ENCODE results near the gene CENPS. TPM values are rescaled to one million over a fixed set of nuclear protein-coding genes. Genes with fewer than 3 reads are reported as not detected.

Gene CENPS
- total and polyA plus RNA-seq, 2 donors (not counting 1 experiment from before 2014, with no cell fraction given) = 3.1 to 10.9 TPM

- DNase-seq (no peak), ATAC-seq (ENCODE audit: low read depth) (no peak)
- intact Hi-C loops (cut with micrococcal nuclease) = no loop called here
- no peak overlapping the region for H3K4me3 ChIP-seq (ENCODE audit: control extremely low read depth in 1 of 5, extremely low read depth in 1 of 5, insufficient read depth in 1 of 5, low read depth in 2 of 5, low read length in 4 of 5)
- no peaks in the 10 kb centered on the region for H4K20me1 ChIP-seq (ENCODE audit: control insufficient read depth, insufficient read depth, low read length, poor library complexity, severe bottlenecking)
- CTCF ChIA-PET = no interaction called here
- 100% methylated on average over 2 of the region's 7 CpGs for WGBS (ENCODE audit: insufficient coverage)
- Mint-ChIP-seq H3K4me1 (no peaks in the 10 kb centered on the region), H3K4me3 (no peak overlapping the region), H3K27me3 (no peaks in the 10 kb centered on the region), H3K9me3 (ENCODE audit: insufficient read depth) (no peaks in the 10 kb centered on the region), H3K27ac (no peak overlapping the region)
- no peak overlapping the region for H3K9ac ChIP-seq (ENCODE audit: low read length)
- no peak overlapping the region for H3K4me2 ChIP-seq (replicated peaks; ENCODE audit: low read depth, low read length, poor library complexity, severe bottlenecking)
- no peak for TF ChIP-seq EZH2 (IDR thresholded peaks at IDR 0.05; ENCODE audit: borderline replicate concordance, insufficient read depth, low read depth, low read length, poor library complexity, severe bottlenecking)
- no peak for TF ChIP-seq CTCF (IDR thresholded peaks at IDR 0.05)
- H3K36me3 ChIP-seq (replicated peaks in 1 of 2; ENCODE audit: control extremely low read depth in 1 of 2, control insufficient read depth in 1 of 2, extremely low read depth in 1 of 2, insufficient read depth in 2 of 2, low read length in 1 of 2) = peaks cover 0 to 7% of the 10 kb centered on the region in 2 experiments
- no peaks in the 10 kb centered on the region for H3K79me2 ChIP-seq (ENCODE audit: control insufficient read depth, insufficient read depth, low read length)
- H2AFZ ChIP-seq (ENCODE audit: insufficient read depth, low read depth, low read length, poor library complexity, severe bottlenecking) = no peak overlapping the region
- no peaks in the 10 kb centered on the region for H3K27me3 ChIP-seq (replicated peaks in 1 of 4; ENCODE audit: control extremely low read depth in 1 of 4, control insufficient read depth in 3 of 4, insufficient read depth in 4 of 4, low read length in 3 of 4)
- no peaks in the 10 kb centered on the region for H3K4me1 ChIP-seq (ENCODE audit: control insufficient read depth in 2 of 2, insufficient read depth in 2 of 2, low read length in 2 of 2)
- H3K9me3 ChIP-seq (ENCODE audit: control extremely low read depth in 1 of 3, control insufficient read depth in 2 of 3, insufficient read depth in 1 of 3, low read length in 2 of 3) = no peaks in the 10 kb centered on the region
- POLR2A ChIA-PET = no interaction called here
- no peak overlapping the region for H3K27ac ChIP-seq (ENCODE audit: low read length in 2 of 2)
These were observed 14.7 kb downstream of the CENPS start for GRCh38 chr1:10444795-10445397.

GRCh38 chr1:10446790-10447422 is 16.7 kb downstream of the CENPS start:
- Histone ChIP-seq H3K4me1 (ENCODE audit: control insufficient read depth in 2 of 2, insufficient read depth in 2 of 2, low read length in 2 of 2) (no peaks in the 10 kb centered on the region), H3K4me2 (replicated peaks; ENCODE audit: low read depth, low read length, poor library complexity, severe bottlenecking) (no peak overlapping the region), H3K27ac (ENCODE audit: low read length in 2 of 2) (no peak overlapping the region), H4K20me1 (ENCODE audit: control insufficient read depth, insufficient read depth, low read length, poor library complexity, severe bottlenecking) (no peaks in the 10 kb centered on the region), H2AFZ (ENCODE audit: insufficient read depth, low read depth, low read length, poor library complexity, severe bottlenecking) (no peak overlapping the region), H3K9ac (ENCODE audit: low read length) (no peak overlapping the region), H3K9me3 (ENCODE audit: control extremely low read depth in 1 of 3, control insufficient read depth in 2 of 3, insufficient read depth in 1 of 3, low read length in 2 of 3) (no peaks in the 10 kb centered on the region), H3K79me2 (ENCODE audit: control insufficient read depth, insufficient read depth, low read length) (no peaks in the 10 kb centered on the region), H3K27me3 (replicated peaks in 1 of 4; ENCODE audit: control extremely low read depth in 1 of 4, control insufficient read depth in 3 of 4, insufficient read depth in 4 of 4, low read length in 3 of 4) (no peaks in the 10 kb centered on the region), H3K36me3 (replicated peaks in 1 of 2; ENCODE audit: control extremely low read depth in 1 of 2, control insufficient read depth in 1 of 2, extremely low read depth in 1 of 2, insufficient read depth in 2 of 2, low read length in 1 of 2) (peaks cover 0 to 5% of the 10 kb centered on the region in 2 experiments), H3K4me3 (ENCODE audit: control extremely low read depth in 1 of 5, extremely low read depth in 1 of 5, insufficient read depth in 1 of 5, low read depth in 2 of 5, low read length in 4 of 5) (no peak overlapping the region)
- Mint-ChIP-seq H3K27me3 (no peaks in the 10 kb centered on the region), H3K4me1 (no peaks in the 10 kb centered on the region), H3K4me3 (no peak overlapping the region), H3K27ac (no peak overlapping the region), H3K9me3 (ENCODE audit: insufficient read depth) (no peaks in the 10 kb centered on the region)
- DNase-seq (no peak), ATAC-seq (ENCODE audit: low read depth) (no peak)
- WGBS (ENCODE audit: insufficient coverage) = 96% methylated on average over 6 of the region's 7 CpGs
- CTCF ChIA-PET = interaction anchor here (0.7 kb wide), 1 partner anchor 222 kb away, joined by 3 read pairs; no protein-coding TSS in a partner anchor
- POLR2A ChIA-PET = no interaction called here
- intact Hi-C loops (cut with micrococcal nuclease) = no loop called here
- no peak for TF ChIP-seq CTCF (IDR thresholded peaks at IDR 0.05)

Data from B cell (primary cell).